ENCODE measurements around the gene POLR1A. TPM values are rescaled to one million over a fixed set of nuclear protein-coding genes. Genes with fewer than 3 reads are reported as not detected.

Gene POLR1A
- total RNA-seq, 4 donors from 2014 or later, result 11.1 to 17.6 (median 13.3) TPM

DNA sequence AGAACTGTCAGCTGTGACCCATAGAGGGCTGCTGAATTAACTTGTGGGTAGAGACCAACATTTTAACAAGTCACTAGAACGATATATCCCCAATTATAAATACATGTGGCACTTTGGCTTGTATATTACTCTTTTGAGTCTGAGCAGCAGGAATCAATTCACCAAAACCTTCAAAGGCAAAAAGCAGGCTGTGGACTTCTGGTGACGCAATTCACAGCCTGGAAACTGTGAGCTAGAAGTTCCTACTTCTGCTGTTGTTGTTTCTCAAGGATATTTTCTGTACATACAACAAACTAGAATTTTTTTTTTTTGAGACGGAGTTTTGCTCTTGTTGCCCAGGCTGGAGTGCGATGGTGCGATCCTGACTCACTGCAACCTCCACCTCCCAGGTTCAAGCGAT is 37.6 kb upstream of the POLR1A start:
- Histone ChIP-seq H3K4me1 (no peaks in the 10 kb centered on the region), H3K4me3 (no peak overlapping the region), H3K36me3 (peaks cover 0 to 58% (median 23%) of the 10 kb centered on the region in 4 donors), H3K27me3 (no peaks in the 10 kb centered on the region), H3K9me3 (no peaks in the 10 kb centered on the region), H3K27ac (no peak overlapping the region)
- in situ Hi-C loops (cut with MboI; ENCODE audit: low pct_ligation_motif_present in 1 of 4, low pct_unique_long_range_greater_than_20kb in 1 of 4, low sequenced_read_pairs in 3 of 4), result no loop called here
- no peak for TF ChIP-seq POLR2AphosphoS5 (IDR thresholded peaks at IDR 0.05)
- TF ChIP-seq, protein P1, sequence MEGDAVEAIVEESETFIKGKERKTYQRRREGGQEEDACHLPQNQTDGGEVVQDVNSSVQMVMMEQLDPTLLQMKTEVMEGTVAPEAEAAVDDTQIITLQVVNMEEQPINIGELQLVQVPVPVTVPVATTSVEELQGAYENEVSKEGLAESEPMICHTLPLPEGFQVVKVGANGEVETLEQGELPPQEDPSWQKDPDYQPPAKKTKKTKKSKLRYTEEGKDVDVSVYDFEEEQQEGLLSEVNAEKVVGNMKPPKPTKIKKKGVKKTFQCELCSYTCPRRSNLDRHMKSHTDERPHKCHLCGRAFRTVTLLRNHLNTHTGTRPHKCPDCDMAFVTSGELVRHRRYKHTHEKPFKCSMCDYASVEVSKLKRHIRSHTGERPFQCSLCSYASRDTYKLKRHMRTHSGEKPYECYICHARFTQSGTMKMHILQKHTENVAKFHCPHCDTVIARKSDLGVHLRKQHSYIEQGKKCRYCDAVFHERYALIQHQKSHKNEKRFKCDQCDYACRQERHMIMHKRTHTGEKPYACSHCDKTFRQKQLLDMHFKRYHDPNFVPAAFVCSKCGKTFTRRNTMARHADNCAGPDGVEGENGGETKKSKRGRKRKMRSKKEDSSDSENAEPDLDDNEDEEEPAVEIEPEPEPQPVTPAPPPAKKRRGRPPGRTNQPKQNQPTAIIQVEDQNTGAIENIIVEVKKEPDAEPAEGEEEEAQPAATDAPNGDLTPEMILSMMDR (IDR thresholded peaks at IDR 0.05), result no peak
- no peak for TF ChIP-seq POLR2A (IDR thresholded peaks at IDR 0.05)
- TF ChIP-seq EP300 (IDR thresholded peaks at IDR 0.05; ENCODE audit: low read depth), result no peak
- WGBS, 2 donors (ENCODE audit: low coverage in 1 of 2), result 91% methylated on average over 6 of the region's 6 CpGs; no CpG with 5 or more reads in 1 of the 2 donors
- intact Hi-C loops (cut with DNase I; ENCODE audit: low total_unique reads), result no loop called here
- DNase-seq, result no peak

DNA sequence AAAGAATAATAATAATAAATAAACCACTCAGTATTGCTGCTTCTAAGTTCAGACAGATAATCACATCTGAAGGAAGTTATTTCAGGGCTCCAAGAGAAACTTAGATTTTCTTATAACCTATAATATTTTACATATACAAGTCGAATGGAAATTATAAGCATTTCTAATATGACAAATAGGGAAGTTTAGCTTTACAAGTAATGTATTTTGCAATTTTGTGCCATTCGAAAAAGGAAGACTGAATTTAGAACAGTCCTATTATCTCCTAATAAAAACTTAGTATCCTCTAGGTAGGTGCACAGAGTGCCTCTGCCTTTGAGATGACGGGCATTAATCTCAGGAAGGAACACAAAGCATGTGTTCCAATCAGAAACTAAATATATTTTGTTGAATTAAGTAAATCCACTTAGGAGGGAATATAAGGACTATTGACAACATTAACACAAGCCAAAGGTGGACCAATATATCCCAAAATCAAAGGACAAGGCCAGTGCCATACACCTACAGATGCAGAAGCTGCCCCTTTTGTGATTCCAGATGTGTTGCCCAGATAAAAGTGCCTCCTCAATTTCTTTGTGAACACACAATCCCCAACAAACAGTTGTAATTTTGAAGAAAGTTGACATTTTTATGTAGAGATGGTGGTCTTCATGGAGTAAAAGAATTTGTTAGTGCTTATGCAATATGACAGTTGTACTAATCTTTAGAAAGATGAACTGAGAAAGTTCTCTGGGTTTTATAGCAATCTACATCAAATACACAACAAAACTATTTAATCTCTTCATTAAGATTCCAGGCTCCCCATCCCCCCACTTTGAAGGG is 37.0 kb upstream of the POLR1A start:
- peaks cover 0 to 58% (median 23%) of the 10 kb centered on the region in 4 donors for H3K36me3 ChIP-seq
- DNase-seq, result no peak
- TF ChIP-seq, protein P1 (IDR thresholded peaks at IDR 0.05), result no peak
- TF ChIP-seq POLR2AphosphoS5 (IDR thresholded peaks at IDR 0.05), result no peak
- TF ChIP-seq EP300 (IDR thresholded peaks at IDR 0.05; ENCODE audit: low read depth), result no peak
- no peak for TF ChIP-seq POLR2A (IDR thresholded peaks at IDR 0.05)
- no peak overlapping the region for H3K27ac ChIP-seq
- 60 to 92% methylated on average over 2 to 3 of the region's 3 CpGs for WGBS, 2 donors (ENCODE audit: low coverage in 1 of 2)
- H3K27me3 ChIP-seq, result no peaks in the 10 kb centered on the region
- in situ Hi-C loops (cut with MboI; ENCODE audit: low pct_ligation_motif_present in 1 of 4, low pct_unique_long_range_greater_than_20kb in 1 of 4, low sequenced_read_pairs in 3 of 4), result no loop called here
- H3K4me1 ChIP-seq, result no peaks in the 10 kb centered on the region
- no peaks in the 10 kb centered on the region for H3K9me3 ChIP-seq
- intact Hi-C loops (cut with DNase I; ENCODE audit: low total_unique reads), result no loop called here
- H3K4me3 ChIP-seq, result no peak overlapping the region

DNA sequence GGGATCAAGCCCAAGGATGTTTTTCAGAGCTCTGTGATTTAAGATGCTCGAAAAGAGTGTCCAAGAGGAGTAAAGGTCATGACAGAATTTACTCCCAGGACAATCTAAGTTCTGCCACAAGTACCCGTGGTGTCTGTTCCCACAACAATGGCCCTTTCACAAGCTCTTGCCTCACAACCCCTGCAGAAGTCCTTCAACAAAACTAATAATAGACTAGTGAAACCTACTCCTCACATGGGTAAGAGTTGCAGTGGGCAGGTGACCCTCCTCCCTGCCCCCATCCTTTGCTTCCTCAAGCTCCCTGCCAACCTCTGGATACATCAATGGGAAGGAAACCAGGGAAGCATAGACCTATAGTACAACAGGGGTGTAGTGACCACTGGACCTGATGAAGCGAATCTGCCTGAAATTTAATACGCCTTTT is 35.3 kb upstream of the POLR1A start:
- in situ Hi-C loops (cut with MboI; ENCODE audit: low pct_ligation_motif_present in 1 of 4, low pct_unique_long_range_greater_than_20kb in 1 of 4, low sequenced_read_pairs in 3 of 4), result no loop called here
- TF ChIP-seq, protein P1 (IDR thresholded peaks at IDR 0.05), result no peak
- TF ChIP-seq POLR2AphosphoS5 (IDR thresholded peaks at IDR 0.05), result no peak
- no peak for TF ChIP-seq EP300 (IDR thresholded peaks at IDR 0.05; ENCODE audit: low read depth)
- TF ChIP-seq POLR2A (IDR thresholded peaks at IDR 0.05), result no peak
- no peak overlapping the region for H3K4me3 ChIP-seq
- intact Hi-C loops (cut with DNase I; ENCODE audit: low total_unique reads), result no loop called here
- DNase-seq, result no peak
- no peaks in the 10 kb centered on the region for H3K27me3 ChIP-seq
- 70 to 78% methylated on average over 2 to 4 of the region's 4 CpGs for WGBS, 2 donors (ENCODE audit: low coverage in 1 of 2)
- no peaks in the 10 kb centered on the region for H3K4me1 ChIP-seq
- H3K9me3 ChIP-seq, result no peaks in the 10 kb centered on the region
- no peak overlapping the region for H3K27ac ChIP-seq
- peaks cover 0 to 57% (median 22%) of the 10 kb centered on the region in 4 donors for H3K36me3 ChIP-seq

DNA sequence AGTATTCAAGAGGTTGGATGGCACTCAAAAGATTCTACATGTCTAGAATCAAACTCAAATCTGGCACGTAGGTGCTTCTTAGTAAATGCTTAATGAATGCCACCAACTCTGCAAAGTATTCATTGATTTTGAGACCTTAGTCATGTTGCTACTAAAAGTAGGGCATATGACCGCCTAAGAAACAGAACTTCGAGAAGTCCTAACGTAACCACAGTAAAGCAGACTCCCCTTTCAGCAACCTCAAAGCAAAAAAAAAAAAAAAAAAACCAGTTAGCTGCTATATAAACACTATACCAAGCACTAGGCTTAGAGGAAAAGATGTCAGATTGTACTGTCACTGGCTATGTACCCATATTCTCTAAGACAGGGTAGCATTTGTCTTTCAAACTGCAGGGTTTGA is 34.3 kb upstream of the POLR1A start:
- DNase-seq, result no peak
- no peak overlapping the region for H3K4me3 ChIP-seq
- TF ChIP-seq EP300 (IDR thresholded peaks at IDR 0.05; ENCODE audit: low read depth) (no peak), POLR2A (IDR thresholded peaks at IDR 0.05) (no peak), POLR2AphosphoS5 (IDR thresholded peaks at IDR 0.05) (no peak)
- in situ Hi-C loops (cut with MboI; ENCODE audit: low pct_ligation_motif_present in 1 of 4, low pct_unique_long_range_greater_than_20kb in 1 of 4, low sequenced_read_pairs in 3 of 4) (no loop called here), intact Hi-C loops (cut with DNase I; ENCODE audit: low total_unique reads) (no loop called here)
- H3K9me3 ChIP-seq, result no peaks in the 10 kb centered on the region
- 89 to 96% methylated on average over 4 of the region's 4 CpGs for WGBS, 2 donors (ENCODE audit: low coverage in 1 of 2)
- peaks cover 0 to 57% (median 21%) of the 10 kb centered on the region in 4 donors for H3K36me3 ChIP-seq
- no peaks in the 10 kb centered on the region for H3K27me3 ChIP-seq
- H3K27ac ChIP-seq, result no peak overlapping the region
- H3K4me1 ChIP-seq, result no peaks in the 10 kb centered on the region
